ENCODE data around the gene CELA2A. TPM values are rescaled to one million over a fixed set of nuclear protein-coding genes. Genes with fewer than 3 reads are reported as not detected.
A peak's percentile ranks its signal among the peaks of the same experiment; 100 is the strongest.

The CELA2A gene
- total and polyA plus RNA-seq, 9 of the 15 experiments (the other 6 are each of a cell fraction or from before 2014, with no cell fraction given) = 0.62 TPM; not detected in 8

DNA sequence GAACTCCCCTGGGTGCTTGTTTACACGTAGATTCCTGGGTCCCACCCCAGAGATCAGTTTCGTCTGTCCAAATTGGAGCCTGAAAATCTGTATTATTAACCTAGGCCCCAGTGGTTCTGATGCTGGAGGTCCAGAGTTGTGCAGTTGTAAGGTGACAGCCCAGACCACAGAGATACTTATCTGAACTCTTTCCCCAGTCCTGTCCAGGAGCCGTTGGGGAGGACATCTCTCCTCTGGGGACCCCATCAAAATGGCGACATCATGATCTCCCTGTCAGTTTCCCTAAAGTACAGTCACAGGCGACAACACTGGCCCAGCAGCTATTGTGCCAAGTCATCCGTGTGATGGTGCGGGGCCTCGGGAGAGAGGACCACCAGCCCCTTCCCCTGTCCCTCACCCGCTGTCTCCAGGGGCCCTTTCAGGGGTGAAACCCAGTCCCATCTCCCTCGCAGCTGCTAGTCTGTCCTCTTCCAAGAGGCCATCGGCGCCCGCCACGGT lies 47.6 kb upstream of the CELA2A start (continued):
- TF ChIP-seq FIP1L1 (IDR thresholded peaks at IDR 0.05; ENCODE audit: low read depth, low read length, poor library complexity, severe bottlenecking) (no peak), POLR2AphosphoS5 (IDR thresholded peaks at IDR 0.05; ENCODE audit: control insufficient read depth, insufficient read depth, low read depth, low read length) (no peak), BCL6 (CRISPR knock-in tag; IDR thresholded peaks at IDR 0.05) (no peak), SAFB2 (IDR thresholded peaks at IDR 0.05; ENCODE audit: borderline replicate concordance, low read depth, low read length, severe bottlenecking) (no peak), ZNF311 (CRISPR knock-in tag; IDR thresholded peaks at IDR 0.05) (no peak), MAFG (tag; conservative IDR thresholded peaks at IDR 0.05) (peak; percentile 52; the same call in 1 of the 2 replicates), ZZZ3 (IDR thresholded peaks at IDR 0.05) (no peak), NEUROD1 (IDR thresholded peaks at IDR 0.05; ENCODE audit: borderline replicate concordance, low read depth, low read length, partially characterized antibody) (no peak), KDM2B (CRISPR knock-in tag; IDR thresholded peaks at IDR 0.05) (no peak), ZNF143 (CRISPR knock-in tag; IDR thresholded peaks at IDR 0.05) (no peak), MBD2 (IDR thresholded peaks at IDR 0.05; ENCODE audit: borderline replicate concordance, low read depth) (no peak), ZNF644 (tag; IDR thresholded peaks at IDR 0.05; ENCODE audit: low read depth) (no peak)
- TF ChIP-seq, protein P1, sequence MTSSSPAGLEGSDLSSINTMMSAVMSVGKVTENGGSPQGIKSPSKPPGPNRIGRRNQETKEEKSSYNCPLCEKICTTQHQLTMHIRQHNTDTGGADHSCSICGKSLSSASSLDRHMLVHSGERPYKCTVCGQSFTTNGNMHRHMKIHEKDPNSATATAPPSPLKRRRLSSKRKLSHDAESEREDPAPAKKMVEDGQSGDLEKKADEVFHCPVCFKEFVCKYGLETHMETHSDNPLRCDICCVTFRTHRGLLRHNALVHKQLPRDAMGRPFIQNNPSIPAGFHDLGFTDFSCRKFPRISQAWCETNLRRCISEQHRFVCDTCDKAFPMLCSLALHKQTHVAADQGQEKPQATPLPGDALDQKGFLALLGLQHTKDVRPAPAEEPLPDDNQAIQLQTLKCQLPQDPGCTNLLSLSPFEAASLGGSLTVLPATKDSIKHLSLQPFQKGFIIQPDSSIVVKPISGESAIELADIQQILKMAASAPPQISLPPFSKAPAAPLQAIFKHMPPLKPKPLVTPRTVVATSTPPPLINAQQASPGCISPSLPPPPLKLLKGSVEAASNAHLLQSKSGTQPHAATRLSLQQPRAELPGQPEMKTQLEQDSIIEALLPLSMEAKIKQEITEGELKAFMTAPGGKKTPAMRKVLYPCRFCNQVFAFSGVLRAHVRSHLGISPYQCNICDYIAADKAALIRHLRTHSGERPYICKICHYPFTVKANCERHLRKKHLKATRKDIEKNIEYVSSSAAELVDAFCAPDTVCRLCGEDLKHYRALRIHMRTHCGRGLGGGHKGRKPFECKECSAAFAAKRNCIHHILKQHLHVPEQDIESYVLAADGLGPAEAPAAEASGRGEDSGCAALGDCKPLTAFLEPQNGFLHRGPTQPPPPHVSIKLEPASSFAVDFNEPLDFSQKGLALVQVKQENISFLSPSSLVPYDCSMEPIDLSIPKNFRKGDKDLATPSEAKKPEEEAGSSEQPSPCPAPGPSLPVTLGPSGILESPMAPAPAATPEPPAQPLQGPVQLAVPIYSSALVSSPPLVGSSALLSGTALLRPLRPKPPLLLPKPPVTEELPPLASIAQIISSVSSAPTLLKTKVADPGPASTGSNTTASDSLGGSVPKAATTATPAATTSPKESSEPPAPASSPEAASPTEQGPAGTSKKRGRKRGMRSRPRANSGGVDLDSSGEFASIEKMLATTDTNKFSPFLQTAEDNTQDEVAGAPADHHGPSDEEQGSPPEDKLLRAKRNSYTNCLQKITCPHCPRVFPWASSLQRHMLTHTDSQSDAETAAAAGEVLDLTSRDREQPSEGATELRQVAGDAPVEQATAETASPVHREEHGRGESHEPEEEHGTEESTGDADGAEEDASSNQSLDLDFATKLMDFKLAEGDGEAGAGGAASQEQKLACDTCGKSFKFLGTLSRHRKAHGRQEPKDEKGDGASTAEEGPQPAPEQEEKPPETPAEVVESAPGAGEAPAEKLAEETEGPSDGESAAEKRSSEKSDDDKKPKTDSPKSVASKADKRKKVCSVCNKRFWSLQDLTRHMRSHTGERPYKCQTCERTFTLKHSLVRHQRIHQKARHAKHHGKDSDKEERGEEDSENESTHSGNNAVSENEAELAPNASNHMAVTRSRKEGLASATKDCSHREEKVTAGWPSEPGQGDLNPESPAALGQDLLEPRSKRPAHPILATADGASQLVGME (CRISPR knock-in tag; IDR thresholded peaks at IDR 0.05) = peak; percentile 75
- TF ChIP-seq, protein P2, sequence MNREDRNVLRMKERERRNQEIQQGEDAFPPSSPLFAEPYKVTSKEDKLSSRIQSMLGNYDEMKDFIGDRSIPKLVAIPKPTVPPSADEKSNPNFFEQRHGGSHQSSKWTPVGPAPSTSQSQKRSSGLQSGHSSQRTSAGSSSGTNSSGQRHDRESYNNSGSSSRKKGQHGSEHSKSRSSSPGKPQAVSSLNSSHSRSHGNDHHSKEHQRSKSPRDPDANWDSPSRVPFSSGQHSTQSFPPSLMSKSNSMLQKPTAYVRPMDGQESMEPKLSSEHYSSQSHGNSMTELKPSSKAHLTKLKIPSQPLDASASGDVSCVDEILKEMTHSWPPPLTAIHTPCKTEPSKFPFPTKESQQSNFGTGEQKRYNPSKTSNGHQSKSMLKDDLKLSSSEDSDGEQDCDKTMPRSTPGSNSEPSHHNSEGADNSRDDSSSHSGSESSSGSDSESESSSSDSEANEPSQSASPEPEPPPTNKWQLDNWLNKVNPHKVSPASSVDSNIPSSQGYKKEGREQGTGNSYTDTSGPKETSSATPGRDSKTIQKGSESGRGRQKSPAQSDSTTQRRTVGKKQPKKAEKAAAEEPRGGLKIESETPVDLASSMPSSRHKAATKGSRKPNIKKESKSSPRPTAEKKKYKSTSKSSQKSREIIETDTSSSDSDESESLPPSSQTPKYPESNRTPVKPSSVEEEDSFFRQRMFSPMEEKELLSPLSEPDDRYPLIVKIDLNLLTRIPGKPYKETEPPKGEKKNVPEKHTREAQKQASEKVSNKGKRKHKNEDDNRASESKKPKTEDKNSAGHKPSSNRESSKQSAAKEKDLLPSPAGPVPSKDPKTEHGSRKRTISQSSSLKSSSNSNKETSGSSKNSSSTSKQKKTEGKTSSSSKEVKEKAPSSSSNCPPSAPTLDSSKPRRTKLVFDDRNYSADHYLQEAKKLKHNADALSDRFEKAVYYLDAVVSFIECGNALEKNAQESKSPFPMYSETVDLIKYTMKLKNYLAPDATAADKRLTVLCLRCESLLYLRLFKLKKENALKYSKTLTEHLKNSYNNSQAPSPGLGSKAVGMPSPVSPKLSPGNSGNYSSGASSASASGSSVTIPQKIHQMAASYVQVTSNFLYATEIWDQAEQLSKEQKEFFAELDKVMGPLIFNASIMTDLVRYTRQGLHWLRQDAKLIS (CRISPR knock-in tag; IDR thresholded peaks at IDR 0.05) = 0 out of 2 replicates have a peak, but pooled peaks have one; percentile 38
- TF ChIP-seq, protein P3, sequence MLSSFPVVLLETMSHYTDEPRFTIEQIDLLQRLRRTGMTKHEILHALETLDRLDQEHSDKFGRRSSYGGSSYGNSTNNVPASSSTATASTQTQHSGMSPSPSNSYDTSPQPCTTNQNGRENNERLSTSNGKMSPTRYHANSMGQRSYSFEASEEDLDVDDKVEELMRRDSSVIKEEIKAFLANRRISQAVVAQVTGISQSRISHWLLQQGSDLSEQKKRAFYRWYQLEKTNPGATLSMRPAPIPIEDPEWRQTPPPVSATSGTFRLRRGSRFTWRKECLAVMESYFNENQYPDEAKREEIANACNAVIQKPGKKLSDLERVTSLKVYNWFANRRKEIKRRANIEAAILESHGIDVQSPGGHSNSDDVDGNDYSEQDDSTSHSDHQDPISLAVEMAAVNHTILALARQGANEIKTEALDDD (IDR thresholded peaks at IDR 0.05) = no peak
- TF ChIP-seq, protein P4, sequence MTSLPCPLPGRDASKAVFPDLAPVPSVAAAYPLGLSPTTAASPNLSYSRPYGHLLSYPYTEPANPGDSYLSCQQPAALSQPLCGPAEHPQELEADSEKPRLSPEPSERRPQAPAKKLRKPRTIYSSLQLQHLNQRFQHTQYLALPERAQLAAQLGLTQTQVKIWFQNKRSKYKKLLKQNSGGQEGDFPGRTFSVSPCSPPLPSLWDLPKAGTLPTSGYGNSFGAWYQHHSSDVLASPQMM (CRISPR knock-in tag; IDR thresholded peaks at IDR 0.05) = no peak

All from K562 (cell line).